Breast epithelium (tissue), 4 donors: ENCODE results near the gene CASZ1. TPM values are rescaled to one million over a fixed set of nuclear protein-coding genes. Genes with fewer than 3 reads are reported as not detected.

Experiments
- DNase-seq, 2 donors: peaks; one replicate each; pipeline ENCODE4 v3.0.0-alpha.2; 2019; ENCODE audit warnings: low spot score in 2 of 2
- H3K27ac ChIP-seq, 2 donors: fragments of 200-600 bp; sonication (generic) in 1 of 2; one replicate each; pipeline ENCODE4 v1.5.1; 2016 to 2019; ENCODE audit warnings: mild to moderate bottlenecking in 1 of 2
- H3K27me3 ChIP-seq, 2 donors: fragments of 200-600 bp; sonication (generic) in 1 of 2; one replicate each; pipeline versions ENCODE4 v1.5.1 to v1.6.0; 2017 to 2019; ENCODE audit warnings: control low read depth in 1 of 2, mild to moderate bottlenecking in 1 of 2
- H3K36me3 ChIP-seq: fragments of 200-600 bp; one replicate; pipeline ENCODE4 v1.5.1; 2019
- H3K4me1 ChIP-seq, 2 donors: fragments of 200-600 bp; sonication (generic); one replicate each; pipeline ENCODE4 v1.5.1; 2016 to 2019; ENCODE audit warnings: control low read depth in 1 of 2
- H3K4me3 ChIP-seq, 3 donors: fragments of 200-600 bp; sonication (generic); 1 replicate in 2 of 3; 2 replicates in 1 of 3; pipeline ENCODE4 v1.5.1; 2016 to 2019; ENCODE audit warnings: mild to moderate bottlenecking in 3 of 3, moderate library complexity in 2 of 3
- H3K9me3 ChIP-seq, 2 donors: fragments of 200-600 bp; sonication (generic) in 1 of 2; one replicate each; pipeline ENCODE4 v1.5.1; 2016 to 2019; ENCODE audit warnings: control low read depth in 1 of 2
- CTCF ChIP-seq, 3 donors: fragments of 450-650 bp; IDR thresholded peaks; one replicate each; pipeline ENCODE4 v1.5.1; 2016 to 2017; ENCODE audit warnings: antibody characterized with exemption in 3 of 3, mild to moderate bottlenecking in 3 of 3, moderate library complexity in 3 of 3
- POLR2A ChIP-seq: fragments of 450-650 bp; IDR thresholded peaks from one replicate; pipeline ENCODE4 v1.6.1; 2016; ENCODE audit warnings: antibody characterized with exemption, mild to moderate bottlenecking, moderate library complexity
- POLR2AphosphoS5 ChIP-seq, 3 donors: sonication (generic); formaldehyde crosslinking; IDR thresholded peaks; one replicate each; pipeline ENCODE4 v1.6.1; 2017; ENCODE audit warnings: antibody characterized with exemption in 3 of 3
- intact Hi-C: fragments of 100-400 bp; cut with DNase I; formaldehyde crosslinking; loops from one replicate; pipeline ENCODE4 v1.15.1; 2023; ENCODE audit warnings: low total_unique reads
- total RNA-seq, 3 donors: library from RNA; depleted of rRNA; stranded (reverse); fragments of >200 nt; gene quantifications; one replicate each; pipeline ENCODE4 v1.1.0, GENCODE V29; 2016

The CASZ1 gene
- total RNA-seq, 3 donors from 2014 or later: 1.1 to 39.1 (median 32.4) TPM

GRCh38 chr1:10733474-10734366 lies 62.7 kb downstream of the CASZ1 start:
- Histone ChIP-seq H3K4me3 (no peak overlapping the region), H3K9me3 (no peaks in the 10 kb centered on the region), H3K4me1 (peaks cover 11 to 38% of the 10 kb centered on the region in 2 donors), H3K27me3 (peaks cover 0 to 3% of the 10 kb centered on the region in 2 donors), H3K36me3 (no peaks in the 10 kb centered on the region), H3K27ac (peak overlapping the region in 1 of 2 donors; percentile 54)
- intact Hi-C loops: loop anchor here (1.0 to 5.0 kb wide), 2 partner anchors 47 to 619 kb away; no protein-coding TSS in a partner anchor
- DNase-seq: no peak
- TF ChIP-seq POLR2A (no peak), POLR2AphosphoS5 (IDR thresholded peaks at IDR 0.05) (no peak), CTCF (IDR thresholded peaks at IDR 0.05) (no peak)

GRCh38 chr1:10730985-10731384 lies 65.5 kb downstream of the CASZ1 start:
- TF ChIP-seq POLR2A (no peak), CTCF (IDR thresholded peaks at IDR 0.05) (no peak), POLR2AphosphoS5 (IDR thresholded peaks at IDR 0.05) (no peak)
- intact Hi-C loops: loop anchor here (5.0 kb wide), 1 partner anchor 621 kb away; no protein-coding TSS in a partner anchor
- H3K9me3 ChIP-seq: no peaks in the 10 kb centered on the region
- H3K36me3 ChIP-seq: no peaks in the 10 kb centered on the region
- no peak overlapping the region for H3K4me3 ChIP-seq
- peaks cover 0 to 3% of the 10 kb centered on the region in 2 donors for H3K27me3 ChIP-seq
- H3K4me1 ChIP-seq: peaks cover 9 to 33% of the 10 kb centered on the region in 2 donors
- DNase-seq: no peak
- H3K27ac ChIP-seq: peak overlapping the region in 1 of 2 donors; percentile 14

- Histone ChIP-seq H3K36me3 (no peaks in the 10 kb centered on the region), H3K27ac (no peak overlapping the region), H3K4me1 (peaks cover 12 to 43% of the 10 kb centered on the region in 2 donors), H3K27me3 (peaks cover 0 to 3% of the 10 kb centered on the region in 2 donors), H3K9me3 (no peaks in the 10 kb centered on the region), H3K4me3 (no peak overlapping the region)
- no peak for DNase-seq
- intact Hi-C loops: no loop called here
- TF ChIP-seq CTCF (IDR thresholded peaks at IDR 0.05) (no peak), POLR2A (no peak), POLR2AphosphoS5 (IDR thresholded peaks at IDR 0.05) (no peak)
Measured at GRCh38 chr1:10728595-10729410, 67.6 kb downstream of the CASZ1 start.

GRCh38 chr1:10727751-10728232 lies 68.7 kb downstream of the CASZ1 start:
- Histone ChIP-seq H3K36me3 (no peaks in the 10 kb centered on the region), H3K27ac (peak overlapping the region; percentile 41 to 91), H3K4me1 (peaks cover 12 to 48% of the 10 kb centered on the region in 2 donors), H3K9me3 (no peaks in the 10 kb centered on the region), H3K27me3 (no peaks in the 10 kb centered on the region), H3K4me3 (no peak overlapping the region)
- intact Hi-C loops: no loop called here
- no peak for TF ChIP-seq POLR2AphosphoS5 (IDR thresholded peaks at IDR 0.05)
- no peak for DNase-seq

- Histone ChIP-seq H3K27ac (peak overlapping the region; percentile 71 to 91), H3K27me3 (no peaks in the 10 kb centered on the region), H3K9me3 (no peaks in the 10 kb centered on the region), H3K36me3 (no peaks in the 10 kb centered on the region), H3K4me3 (no peak overlapping the region), H3K4me1 (peaks cover 12 to 48% of the 10 kb centered on the region in 2 donors)
- TF ChIP-seq POLR2AphosphoS5 (IDR thresholded peaks at IDR 0.05) (no peak), CTCF (IDR thresholded peaks at IDR 0.05) (no peak), POLR2A (no peak)
- intact Hi-C loops: loop anchor here (1.0 kb wide), 1 partner anchor 14 kb away; no protein-coding TSS in a partner anchor
- DNase-seq: peak; percentile 68 to 69
Measured at GRCh38 chr1:10726355-10726754, 70.1 kb downstream of the CASZ1 start.
